HG03135 (cell line): ENCODE data around the gene XIST.
A peak's percentile ranks its signal among the peaks of the same experiment; 100 is the strongest.
"Not testable (repeated sequence)": the region's sequence is repeated elsewhere in the genome, so short reads cannot be mapped to it uniquely, and the experiment has no call there.

ENCODE experiments used
- ATAC-seq: cut with Tn5 transposase; IDR thresholded peaks from one replicate; pipeline ENCODE4 v1.9.1; 2021; ENCODE audit warnings: mild to moderate bottlenecking, moderate library complexity; ENCODE audit not compliant: unreplicated experiment

Gene XIST

GRCh38 chrX:73852467-73852866 lies at the start of gene XIST:
XIST (minus strand) TSS chrX:73852714.
- ATAC-seq = no peak

GRCh38 chrX:73898315-73898714 lies 45.8 kb upstream of the XIST start:
- ATAC-seq = not testable (repeated sequence)

- not testable (repeated sequence) for ATAC-seq
Observed at GRCh38 chrX:73892515-73893090, 40.1 kb upstream of the XIST start.

- not testable (repeated sequence) for ATAC-seq
Observed at GRCh38 chrX:73882260-73882659, 29.7 kb upstream of the XIST start.

- ATAC-seq = no peak
Observed at GRCh38 chrX:73877687-73878086, 25.2 kb upstream of the XIST start.

- ATAC-seq = no peak
Observed at GRCh38 chrX:73876911-73877310, 24.4 kb upstream of the XIST start.

GRCh38 chrX:73868916-73869315 lies 16.4 kb upstream of the XIST start:
- ATAC-seq = no peak

GRCh38 chrX:73867144-73867543 lies 14.6 kb upstream of the XIST start:
- ATAC-seq = no peak

GRCh38 chrX:73863852-73864251 lies 11.3 kb upstream of the XIST start:
- no peak for ATAC-seq

- no peak for ATAC-seq
Observed at GRCh38 chrX:73863268-73863667, 10.8 kb upstream of the XIST start.

GRCh38 chrX:73859622-73860021 lies 7.1 kb upstream of the XIST start:
- no peak for ATAC-seq

- no peak for ATAC-seq
Observed at GRCh38 chrX:73855546-73855945, 3.0 kb upstream of the XIST start.

GRCh38 chrX:73852022-73852421 lies 492 bp downstream of the XIST start:
- no peak for ATAC-seq

- peak; percentile 72 for ATAC-seq
Observed at GRCh38 chrX:73851014-73852009, 1.2 kb downstream of the XIST start.

GRCh38 chrX:73850124-73851013 lies 2.1 kb downstream of the XIST start:
- ATAC-seq = no peak

GRCh38 chrX:73849073-73849472 lies 3.4 kb downstream of the XIST start:
- ATAC-seq = no peak

- no peak for ATAC-seq
Observed at GRCh38 chrX:73847991-73848390, 4.5 kb downstream of the XIST start.

GRCh38 chrX:73847100-73847499 lies 5.4 kb downstream of the XIST start:
- no peak for ATAC-seq

- no peak for ATAC-seq
Observed at GRCh38 chrX:73842541-73843234, 9.8 kb downstream of the XIST start.

GRCh38 chrX:73841337-73841736 lies 11.2 kb downstream of the XIST start:
- no peak for ATAC-seq
